CD14-positive monocyte (primary cell): ENCODE data around the gene RASD1. TPM values are rescaled to one million over a fixed set of nuclear protein-coding genes. Genes with fewer than 3 reads are reported as not detected.

ENCODE experiments used
- DNase-seq, 3 donors: peaks; one replicate each; pipeline ENCODE4 v3.0.0-alpha.2; 2011 to 2022
- H2AFZ ChIP-seq: 2 replicates; pipeline ENCODE4 v1.6.0; 2012; ENCODE audit warnings: mild to moderate bottlenecking, low read depth, low read length, inconsistent platforms; ENCODE audit not compliant: insufficient read depth, poor library complexity, severe bottlenecking
- H3K27ac ChIP-seq, 2 donors: 1 replicate in 1 of 2; 2 replicates in 1 of 2; pipeline ENCODE4 v1.5.1; 2012 to 2013; ENCODE audit warnings: low read length in 2 of 2, control low read depth in 1 of 2, inconsistent platforms in 1 of 2, low read depth in 1 of 2, mild to moderate bottlenecking in 1 of 2
- H3K27me3 ChIP-seq, 2 donors: one replicate each; pipeline versions ENCODE4 v1.6.0 to v1.6.1; 2011 to 2013; ENCODE audit warnings: low read length in 2 of 2; ENCODE audit not compliant: control insufficient read depth in 2 of 2, insufficient read depth in 2 of 2
- H3K36me3 ChIP-seq, 2 donors: replicated peaks in 1 of 2; 1 replicate in 1 of 2; 2 replicates in 1 of 2; pipeline versions ENCODE4 v1.5.1 to v1.6.1; 2012 to 2013; ENCODE audit warnings: low read length in 2 of 2, control low read depth in 1 of 2, inconsistent platforms in 1 of 2, mild to moderate bottlenecking in 1 of 2; ENCODE audit not compliant: insufficient read depth in 2 of 2, control insufficient read depth in 1 of 2
- H3K4me1 ChIP-seq, 2 donors: 1 replicate in 1 of 2; 2 replicates in 1 of 2; pipeline versions ENCODE4 v1.5.1 to v1.6.1; 2012 to 2013; ENCODE audit warnings: low read length in 2 of 2, control low read depth in 1 of 2, inconsistent platforms in 1 of 2, mild to moderate bottlenecking in 1 of 2, moderate library complexity in 1 of 2; ENCODE audit not compliant: insufficient read depth in 2 of 2, control insufficient read depth in 1 of 2
- H3K4me2 ChIP-seq: replicated peaks from 2 replicates; pipeline ENCODE3; 2012; ENCODE audit warnings: low read length, moderate library complexity, mild to moderate bottlenecking; ENCODE audit not compliant: poor library complexity, severe bottlenecking; ENCODE audit errors: extremely low read depth
- H3K4me3 ChIP-seq, 3 experiments: fragments of 200-600 bp in 1 of 3; sonication (generic) in 1 of 3; replicated peaks in 1 of 3; 1 replicate in 2 of 3; 2 replicates in 1 of 3; pipeline ENCODE4 v1.5.1; 2011 to 2013; ENCODE audit warnings: low read length in 3 of 3, mild to moderate bottlenecking in 3 of 3, control low read depth in 2 of 3, low read depth in 2 of 3, inconsistent platforms in 1 of 3, moderate library complexity in 1 of 3
- H3K79me2 ChIP-seq: 2 replicates; pipeline ENCODE4 v1.6.0; 2012; ENCODE audit warnings: mild to moderate bottlenecking, control low read depth, inconsistent platforms, low read length, moderate library complexity; ENCODE audit not compliant: insufficient read depth
- H3K9ac ChIP-seq: 2 replicates; pipeline ENCODE4 v1.6.0; 2017; ENCODE audit warnings: low read length, mild to moderate bottlenecking; ENCODE audit not compliant: insufficient read depth, poor library complexity, severe bottlenecking
- H3K9me3 ChIP-seq, 2 donors: replicated peaks in 1 of 2; 1 replicate in 1 of 2; 2 replicates in 1 of 2; pipeline versions ENCODE4 v1.5.1 to v1.6.1; 2012 to 2013; ENCODE audit warnings: low read length in 2 of 2, control low read depth in 1 of 2; ENCODE audit not compliant: control insufficient read depth in 1 of 2, insufficient read depth in 1 of 2
- H4K20me1 ChIP-seq: 2 replicates; pipeline ENCODE4 v1.6.0; 2012; ENCODE audit warnings: mild to moderate bottlenecking, low read length, control low read depth, moderate library complexity; ENCODE audit not compliant: insufficient read depth
- H3K27ac Mint-ChIP-seq, 7 donors: one replicate each; pipeline ENCODE4 v1.8.0; 2020; ENCODE audit warnings: mild to moderate bottlenecking in 7 of 7, mixed read lengths in 7 of 7, moderate library complexity in 6 of 7, inconsistent platforms in 2 of 7
- H3K27me3 Mint-ChIP-seq, 3 donors: one replicate each; pipeline ENCODE4 v1.8.0; 2021 to 2022; ENCODE audit warnings: low read depth in 3 of 3, mild to moderate bottlenecking in 3 of 3, mixed read lengths in 3 of 3, moderate library complexity in 3 of 3, inconsistent platforms in 1 of 3
- H3K36me3 Mint-ChIP-seq, 2 donors: one replicate each; pipeline ENCODE4 v1.8.0; 2020; ENCODE audit warnings: mixed read lengths in 2 of 2, inconsistent platforms in 1 of 2, mild to moderate bottlenecking in 1 of 2
- H3K4me1 Mint-ChIP-seq: one replicate; pipeline ENCODE4 v1.8.0; 2020; ENCODE audit warnings: mild to moderate bottlenecking, mixed read lengths
- H3K4me3 Mint-ChIP-seq, 2 donors: one replicate each; pipeline ENCODE4 v1.8.0; 2020; ENCODE audit warnings: mild to moderate bottlenecking in 2 of 2, mixed read lengths in 2 of 2, moderate library complexity in 1 of 2
- H3K9me3 Mint-ChIP-seq, 7 donors: one replicate each; pipeline ENCODE4 v1.8.0; 2020 to 2022; ENCODE audit warnings: mixed read lengths in 7 of 7, mild to moderate bottlenecking in 6 of 7, moderate library complexity in 6 of 7, inconsistent platforms in 2 of 7
- WGBS: methylation state at CpG from one replicate; pipeline ENCODE4 v1.1.5; 2013; ENCODE audit warnings: missing lambda C conversion rate; ENCODE audit not compliant: insufficient coverage; 5-methylcytosine and 5-hydroxymethylcytosine counted together
- intact Hi-C, 2 donors: fragments of 100-400 bp; cut with micrococcal nuclease; formaldehyde crosslinking; loops; one replicate each; pipeline versions ENCODE4 v1.15.0 to v1.15.1; 2023
- polyA plus RNA-seq, 3 donors: library from polyadenylated mRNA; depleted of rRNA in 1 of 3; unstranded in 2 of 3; stranded (reverse) in 1 of 3; fragments of 300-500 nt in 2 of 3; fragments of >200 nt in 1 of 3; fragmentation: Illumina TruSeq in 2 of 3; gene quantifications; 1 replicate in 2 of 3; 2 replicates in 1 of 3; pipeline ENCODE4 v1.2.3, GENCODE V29; 2012 to 2021
- TF ChIP-seq, protein P1 (sequence below): fragments of 200-600 bp; IDR thresholded peaks from one replicate; pipeline ENCODE4 v1.8.0; 2022; ENCODE audit warnings: antibody characterized with exemption, mild to moderate bottlenecking

The RASD1 gene
- polyA plus RNA-seq, 3 donors = 0.88 to 12.4 (median 1.3) TPM

DNA sequence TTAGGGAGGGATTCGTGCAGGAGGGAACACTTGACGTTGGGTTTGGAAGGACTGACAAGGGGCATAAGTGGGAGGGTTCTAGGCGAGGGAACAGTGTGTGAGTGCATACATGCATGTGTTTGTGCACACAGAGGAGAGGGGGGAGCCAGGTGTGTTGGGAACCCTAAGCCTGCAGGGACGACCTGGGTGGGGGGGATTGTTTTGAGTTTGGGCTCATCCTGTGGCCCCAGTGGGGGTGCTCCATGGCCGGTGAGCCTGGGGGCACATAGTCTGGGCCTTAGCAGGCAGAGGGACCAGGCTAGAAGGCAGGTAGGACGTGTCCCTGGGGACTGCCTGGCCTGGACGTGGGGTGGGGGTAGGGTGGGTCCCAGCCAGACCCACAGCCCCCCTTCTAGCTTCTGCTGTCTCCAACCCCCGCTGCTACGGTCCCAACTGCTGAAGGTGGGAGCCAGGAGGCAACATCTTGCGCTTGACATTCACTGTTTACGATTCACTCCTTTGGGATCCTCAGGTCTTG, 11.9 kb upstream of the RASD1 start:
- Histone ChIP-seq H3K4me3 (no peak overlapping the region), H3K4me2 (no peak overlapping the region), H2AFZ (no peak overlapping the region), H3K36me3 (no peaks in the 10 kb centered on the region), H3K4me1 (no peaks in the 10 kb centered on the region), H3K9me3 (no peaks in the 10 kb centered on the region), H3K27me3 (no peaks in the 10 kb centered on the region), H3K27ac (no peak overlapping the region), H3K79me2 (no peaks in the 10 kb centered on the region), H3K9ac (no peak overlapping the region), H4K20me1 (no peaks in the 10 kb centered on the region)
- Mint-ChIP-seq H3K9me3 (no peaks in the 10 kb centered on the region), H3K27me3 (peaks cover 0 to 3% (median 2%) of the 10 kb centered on the region in 3 donors), H3K27ac (no peak overlapping the region), H3K4me3 (no peak overlapping the region), H3K4me1 (peaks cover 1% of the 10 kb centered on the region), H3K36me3 (peaks cover 0 to 3% of the 10 kb centered on the region in 2 donors)
- intact Hi-C loops = no loop called here
- DNase-seq = no peak
- TF ChIP-seq, protein P1, sequence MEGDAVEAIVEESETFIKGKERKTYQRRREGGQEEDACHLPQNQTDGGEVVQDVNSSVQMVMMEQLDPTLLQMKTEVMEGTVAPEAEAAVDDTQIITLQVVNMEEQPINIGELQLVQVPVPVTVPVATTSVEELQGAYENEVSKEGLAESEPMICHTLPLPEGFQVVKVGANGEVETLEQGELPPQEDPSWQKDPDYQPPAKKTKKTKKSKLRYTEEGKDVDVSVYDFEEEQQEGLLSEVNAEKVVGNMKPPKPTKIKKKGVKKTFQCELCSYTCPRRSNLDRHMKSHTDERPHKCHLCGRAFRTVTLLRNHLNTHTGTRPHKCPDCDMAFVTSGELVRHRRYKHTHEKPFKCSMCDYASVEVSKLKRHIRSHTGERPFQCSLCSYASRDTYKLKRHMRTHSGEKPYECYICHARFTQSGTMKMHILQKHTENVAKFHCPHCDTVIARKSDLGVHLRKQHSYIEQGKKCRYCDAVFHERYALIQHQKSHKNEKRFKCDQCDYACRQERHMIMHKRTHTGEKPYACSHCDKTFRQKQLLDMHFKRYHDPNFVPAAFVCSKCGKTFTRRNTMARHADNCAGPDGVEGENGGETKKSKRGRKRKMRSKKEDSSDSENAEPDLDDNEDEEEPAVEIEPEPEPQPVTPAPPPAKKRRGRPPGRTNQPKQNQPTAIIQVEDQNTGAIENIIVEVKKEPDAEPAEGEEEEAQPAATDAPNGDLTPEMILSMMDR = no peak
- WGBS = 94% methylated on average over 9 of the region's 11 CpGs

DNA sequence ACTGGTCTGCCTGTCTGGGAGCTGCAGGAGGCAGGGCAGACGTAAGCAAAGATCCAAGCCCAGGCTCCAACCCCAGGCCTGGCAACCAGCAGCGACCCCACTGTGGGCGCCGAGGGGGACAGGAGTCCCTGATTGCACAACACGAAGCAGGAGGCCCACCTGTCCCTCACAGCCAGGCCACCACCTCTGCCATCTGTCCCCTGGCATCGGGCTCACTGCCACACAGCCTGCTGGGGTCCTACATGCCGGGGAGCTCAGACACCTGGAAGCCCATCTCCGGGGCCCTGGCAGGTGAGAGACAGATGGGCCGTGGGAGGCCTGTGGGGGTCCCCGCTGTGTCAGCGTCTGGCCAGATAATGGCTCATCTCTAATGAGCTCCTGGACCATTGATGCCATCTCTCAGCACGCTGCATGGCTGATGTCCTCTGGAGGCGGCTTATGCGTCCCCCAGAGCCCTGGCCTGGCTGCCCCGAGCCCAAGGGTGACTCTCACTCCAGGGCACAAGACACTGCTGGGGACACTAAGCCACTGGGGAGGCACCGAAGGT, 11.3 kb upstream of the RASD1 start:
- Histone ChIP-seq H3K4me2 (no peak overlapping the region), H3K9me3 (no peaks in the 10 kb centered on the region), H3K4me1 (no peaks in the 10 kb centered on the region), H3K4me3 (no peak overlapping the region), H3K9ac (no peak overlapping the region), H3K27me3 (no peaks in the 10 kb centered on the region), H2AFZ (no peak overlapping the region), H4K20me1 (no peaks in the 10 kb centered on the region), H3K79me2 (no peaks in the 10 kb centered on the region), H3K36me3 (no peaks in the 10 kb centered on the region), H3K27ac (no peak overlapping the region)
- peaks cover 1 to 3% (median 2%) of the 10 kb centered on the region in 3 donors for H3K27me3 Mint-ChIP-seq
- intact Hi-C loops = no loop called here
- no peaks in the 10 kb centered on the region for H3K9me3 Mint-ChIP-seq
- no peak for DNase-seq
- no peak overlapping the region for H3K4me3 Mint-ChIP-seq
- no peak overlapping the region for H3K27ac Mint-ChIP-seq
- H3K36me3 Mint-ChIP-seq = peaks cover 0 to 3% of the 10 kb centered on the region in 2 donors
- H3K4me1 Mint-ChIP-seq = peaks cover 1% of the 10 kb centered on the region
- TF ChIP-seq, protein P1 = no peak
- WGBS = 87% methylated on average over 16 of the region's 16 CpGs
